SK-N-SH treated with all-trans-retinoic acid at 6 μM for 48 hours (cell line): Measurements from ENCODE around the gene PCNX4.

ENCODE experiments used
- ATAC-seq: fragments of 200-7000 bp; cut with Tn5 transposase; 3 replicates; pipeline ENCODE4 v1.9.1; 2020; ENCODE audit warnings: mild to moderate bottlenecking, moderate library complexity
- ARNTL ChIP-seq: fragments of 450-650 bp; formaldehyde crosslinking; IDR thresholded peaks from 2 replicates; pipeline ENCODE4 v1.5.0; 2020; ENCODE audit warnings: low read depth, mild to moderate bottlenecking, moderate library complexity, borderline replicate concordance
- CSDC2 ChIP-seq: fragments of 250-450 bp; sonication (Bioruptor Pico); IDR thresholded peaks from 2 replicates; pipeline ENCODE4 v1.5.0; 2020; ENCODE audit warnings: mild to moderate bottlenecking, moderate library complexity
- GLIS3 ChIP-seq: fragments of 250-450 bp; sonication (Bioruptor Pico); IDR thresholded peaks from 2 replicates; pipeline ENCODE4 v1.5.0; 2020; ENCODE audit warnings: mild to moderate bottlenecking, moderate library complexity
- ISL1 ChIP-seq: fragments of 250-450 bp; sonication (Bioruptor Pico); IDR thresholded peaks from 2 replicates; pipeline ENCODE4 v2.1.2; 2022; ENCODE audit warnings: mild to moderate bottlenecking, moderate library complexity
- PPARA ChIP-seq: fragments of 250-450 bp; sonication (Bioruptor Pico); IDR thresholded peaks from 2 replicates; pipeline ENCODE4 v1.5.0; 2020; ENCODE audit warnings: mild to moderate bottlenecking, borderline replicate concordance
- RARB ChIP-seq: fragments of 250-450 bp; sonication (Bioruptor Pico); IDR thresholded peaks from 2 replicates; pipeline ENCODE4 v1.8.0; 2021; ENCODE audit warnings: mild to moderate bottlenecking, moderate library complexity
- SNAI2 ChIP-seq: fragments of 250-450 bp; sonication (Bioruptor Pico); IDR thresholded peaks from 2 replicates; pipeline ENCODE4 v1.5.0; 2020; ENCODE audit warnings: mild to moderate bottlenecking, moderate library complexity
- TOX ChIP-seq: fragments of 250-450 bp; sonication (Bioruptor Pico); IDR thresholded peaks from 2 replicates; pipeline ENCODE4 v1.8.0; 2021; ENCODE audit warnings: mild to moderate bottlenecking, moderate library complexity, borderline replicate concordance
- ZC3H10 ChIP-seq: fragments of 250-450 bp; sonication (Bioruptor Pico); IDR thresholded peaks from 2 replicates; pipeline ENCODE4 v1.5.1; 2021; ENCODE audit warnings: mild to moderate bottlenecking, moderate library complexity
- ZFP3 ChIP-seq: fragments of 250-450 bp; sonication (Bioruptor Pico); IDR thresholded peaks from 2 replicates; pipeline ENCODE4 v1.5.0; 2020; ENCODE audit warnings: mild to moderate bottlenecking, moderate library complexity
- ZFP30 ChIP-seq: fragments of 450-650 bp; formaldehyde crosslinking; IDR thresholded peaks from 2 replicates; pipeline ENCODE4 v1.5.0; 2022; ENCODE audit warnings: mild to moderate bottlenecking, moderate library complexity
- ZNF565 ChIP-seq: fragments of 450-650 bp; formaldehyde crosslinking; conservative IDR thresholded peaks from 2 replicates; pipeline ENCODE4 v1.5.0; 2020; ENCODE audit warnings: low read depth, mild to moderate bottlenecking, moderate library complexity
- ZNF70 ChIP-seq: fragments of 450-650 bp; formaldehyde crosslinking; IDR thresholded peaks from 2 replicates; pipeline ENCODE4 v1.5.0; 2020; ENCODE audit warnings: mild to moderate bottlenecking, moderate library complexity
- TF ChIP-seq, protein P1 (sequence below): fragments of 250-450 bp; sonication (Bioruptor Pico); IDR thresholded peaks from 2 replicates; pipeline ENCODE4 v1.5.1; 2021; ENCODE audit warnings: mild to moderate bottlenecking, moderate library complexity
- TF ChIP-seq, protein P2 (sequence below): fragments of 250-450 bp; sonication (Bioruptor Pico); IDR thresholded peaks from 2 replicates; pipeline ENCODE4 v1.5.1; 2020; ENCODE audit warnings: low read depth, mild to moderate bottlenecking, moderate library complexity
- TF ChIP-seq, protein P3 (sequence below): fragments of 250-450 bp; sonication (Bioruptor Pico); IDR thresholded peaks from 2 replicates; pipeline ENCODE4 v1.5.0; 2020; ENCODE audit warnings: mild to moderate bottlenecking, moderate library complexity
- TF ChIP-seq, protein P4 (sequence below): fragments of 250-450 bp; sonication (Bioruptor Pico); IDR thresholded peaks from 2 replicates; pipeline ENCODE4 v1.8.0; 2020; ENCODE audit warnings: mild to moderate bottlenecking, moderate library complexity, borderline replicate concordance
- TF ChIP-seq, protein P5 (sequence below): fragments of 250-450 bp; sonication (Bioruptor Pico); IDR thresholded peaks from 2 replicates; pipeline ENCODE4 v1.8.0; 2021; ENCODE audit warnings: low read depth, mild to moderate bottlenecking, moderate library complexity, borderline replicate concordance

Gene PCNX4

DNA sequence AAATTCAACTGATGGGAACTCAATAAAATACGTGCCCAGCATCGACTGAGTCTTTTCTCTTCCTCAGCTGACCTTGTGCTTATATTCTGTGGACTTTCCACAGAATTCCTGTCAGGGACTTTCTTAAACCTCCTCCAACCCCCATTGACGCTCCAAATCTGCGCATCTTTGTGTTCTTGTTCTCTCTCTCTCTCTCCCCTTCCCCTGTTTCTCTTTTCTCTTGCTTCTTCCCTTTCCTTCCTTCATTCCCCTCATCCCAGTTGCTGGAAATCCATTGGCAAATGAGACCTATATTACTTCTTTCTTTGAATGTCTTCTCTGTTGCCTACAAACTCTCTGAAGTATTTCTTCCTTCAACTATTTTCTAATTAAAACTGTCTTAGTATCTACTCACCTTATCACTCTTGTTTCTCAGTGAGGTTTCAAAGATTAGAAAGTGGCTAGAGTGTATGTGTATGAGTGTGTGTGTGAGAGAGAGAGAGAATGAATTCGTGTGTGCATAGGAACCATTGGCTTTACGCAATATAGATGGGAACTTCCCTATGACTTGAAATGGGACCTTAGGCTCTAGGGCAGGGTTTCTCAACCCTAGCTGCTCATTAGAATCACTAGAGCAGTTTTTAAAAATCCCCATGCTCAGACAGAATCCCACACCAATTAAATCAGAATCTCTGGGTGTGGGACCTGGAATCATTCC lies 115.3 kb downstream of the PCNX4 start:
- no peak for TF ChIP-seq ZFP30 (CRISPR knock-in tag)
- TF ChIP-seq SNAI2, result no peak
- no peak for TF ChIP-seq ZNF565 (CRISPR knock-in tag)
- TF ChIP-seq ISL1, result no peak
- no peak for TF ChIP-seq ZNF70 (CRISPR knock-in tag)
- TF ChIP-seq GLIS3 (CRISPR knock-in tag), result no peak
- TF ChIP-seq, protein P1, sequence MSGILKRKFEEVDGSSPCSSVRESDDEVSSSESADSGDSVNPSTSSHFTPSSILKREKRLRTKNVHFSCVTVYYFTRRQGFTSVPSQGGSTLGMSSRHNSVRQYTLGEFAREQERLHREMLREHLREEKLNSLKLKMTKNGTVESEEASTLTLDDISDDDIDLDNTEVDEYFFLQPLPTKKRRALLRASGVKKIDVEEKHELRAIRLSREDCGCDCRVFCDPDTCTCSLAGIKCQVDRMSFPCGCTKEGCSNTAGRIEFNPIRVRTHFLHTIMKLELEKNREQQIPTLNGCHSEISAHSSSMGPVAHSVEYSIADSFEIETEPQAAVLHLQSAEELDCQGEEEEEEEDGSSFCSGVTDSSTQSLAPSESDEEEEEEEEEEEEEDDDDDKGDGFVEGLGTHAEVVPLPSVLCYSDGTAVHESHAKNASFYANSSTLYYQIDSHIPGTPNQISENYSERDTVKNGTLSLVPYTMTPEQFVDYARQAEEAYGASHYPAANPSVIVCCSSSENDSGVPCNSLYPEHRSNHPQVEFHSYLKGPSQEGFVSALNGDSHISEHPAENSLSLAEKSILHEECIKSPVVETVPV (CRISPR knock-in tag), result no peak
- TF ChIP-seq, protein P2, sequence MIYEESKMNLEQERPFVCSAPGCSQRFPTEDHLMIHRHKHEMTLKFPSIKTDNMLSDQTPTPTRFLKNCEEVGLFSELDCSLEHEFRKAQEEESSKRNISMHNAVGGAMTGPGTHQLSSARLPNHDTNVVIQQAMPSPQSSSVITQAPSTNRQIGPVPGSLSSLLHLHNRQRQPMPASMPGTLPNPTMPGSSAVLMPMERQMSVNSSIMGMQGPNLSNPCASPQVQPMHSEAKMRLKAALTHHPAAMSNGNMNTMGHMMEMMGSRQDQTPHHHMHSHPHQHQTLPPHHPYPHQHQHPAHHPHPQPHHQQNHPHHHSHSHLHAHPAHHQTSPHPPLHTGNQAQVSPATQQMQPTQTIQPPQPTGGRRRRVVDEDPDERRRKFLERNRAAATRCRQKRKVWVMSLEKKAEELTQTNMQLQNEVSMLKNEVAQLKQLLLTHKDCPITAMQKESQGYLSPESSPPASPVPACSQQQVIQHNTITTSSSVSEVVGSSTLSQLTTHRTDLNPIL (CRISPR knock-in tag), result no peak
- no peak for TF ChIP-seq TOX (CRISPR knock-in tag)
- TF ChIP-seq CSDC2 (CRISPR knock-in tag), result no peak
- TF ChIP-seq, protein P3, sequence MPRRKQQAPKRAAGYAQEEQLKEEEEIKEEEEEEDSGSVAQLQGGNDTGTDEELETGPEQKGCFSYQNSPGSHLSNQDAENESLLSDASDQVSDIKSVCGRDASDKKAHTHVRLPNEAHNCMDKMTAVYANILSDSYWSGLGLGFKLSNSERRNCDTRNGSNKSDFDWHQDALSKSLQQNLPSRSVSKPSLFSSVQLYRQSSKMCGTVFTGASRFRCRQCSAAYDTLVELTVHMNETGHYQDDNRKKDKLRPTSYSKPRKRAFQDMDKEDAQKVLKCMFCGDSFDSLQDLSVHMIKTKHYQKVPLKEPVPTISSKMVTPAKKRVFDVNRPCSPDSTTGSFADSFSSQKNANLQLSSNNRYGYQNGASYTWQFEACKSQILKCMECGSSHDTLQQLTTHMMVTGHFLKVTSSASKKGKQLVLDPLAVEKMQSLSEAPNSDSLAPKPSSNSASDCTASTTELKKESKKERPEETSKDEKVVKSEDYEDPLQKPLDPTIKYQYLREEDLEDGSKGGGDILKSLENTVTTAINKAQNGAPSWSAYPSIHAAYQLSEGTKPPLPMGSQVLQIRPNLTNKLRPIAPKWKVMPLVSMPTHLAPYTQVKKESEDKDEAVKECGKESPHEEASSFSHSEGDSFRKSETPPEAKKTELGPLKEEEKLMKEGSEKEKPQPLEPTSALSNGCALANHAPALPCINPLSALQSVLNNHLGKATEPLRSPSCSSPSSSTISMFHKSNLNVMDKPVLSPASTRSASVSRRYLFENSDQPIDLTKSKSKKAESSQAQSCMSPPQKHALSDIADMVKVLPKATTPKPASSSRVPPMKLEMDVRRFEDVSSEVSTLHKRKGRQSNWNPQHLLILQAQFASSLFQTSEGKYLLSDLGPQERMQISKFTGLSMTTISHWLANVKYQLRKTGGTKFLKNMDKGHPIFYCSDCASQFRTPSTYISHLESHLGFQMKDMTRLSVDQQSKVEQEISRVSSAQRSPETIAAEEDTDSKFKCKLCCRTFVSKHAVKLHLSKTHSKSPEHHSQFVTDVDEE (CRISPR knock-in tag), result no peak
- TF ChIP-seq ZFP3, result no peak
- ATAC-seq, result no peak

DNA sequence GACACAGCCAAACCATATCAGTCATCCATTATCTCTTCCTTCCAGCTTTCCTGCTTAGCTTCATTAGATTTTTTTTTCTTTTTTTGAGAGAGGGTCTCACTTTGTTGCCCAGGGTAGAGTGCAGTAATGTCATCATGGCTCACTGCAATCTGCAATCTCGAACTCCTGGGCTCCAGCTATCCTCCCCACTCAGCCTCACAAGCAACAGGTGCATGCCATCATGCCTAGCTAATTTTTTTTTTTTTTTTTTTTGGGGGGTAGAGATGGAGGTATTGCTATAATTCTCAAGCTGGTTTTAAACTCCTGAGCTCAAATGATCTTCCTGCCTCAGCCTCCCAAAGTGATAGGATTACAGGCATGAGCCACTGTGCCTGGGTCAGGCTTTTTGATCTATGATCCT lies 119.0 kb downstream of the PCNX4 start:
- TF ChIP-seq GLIS3 (CRISPR knock-in tag) (no peak), TOX (CRISPR knock-in tag) (no peak), RARB (CRISPR knock-in tag) (no peak), ZNF565 (CRISPR knock-in tag) (no peak), ZC3H10 (CRISPR knock-in tag) (no peak), ZFP3 (no peak), SNAI2 (no peak), PPARA (CRISPR knock-in tag) (no peak), ARNTL (CRISPR knock-in tag) (no peak)
- TF ChIP-seq, protein P4, sequence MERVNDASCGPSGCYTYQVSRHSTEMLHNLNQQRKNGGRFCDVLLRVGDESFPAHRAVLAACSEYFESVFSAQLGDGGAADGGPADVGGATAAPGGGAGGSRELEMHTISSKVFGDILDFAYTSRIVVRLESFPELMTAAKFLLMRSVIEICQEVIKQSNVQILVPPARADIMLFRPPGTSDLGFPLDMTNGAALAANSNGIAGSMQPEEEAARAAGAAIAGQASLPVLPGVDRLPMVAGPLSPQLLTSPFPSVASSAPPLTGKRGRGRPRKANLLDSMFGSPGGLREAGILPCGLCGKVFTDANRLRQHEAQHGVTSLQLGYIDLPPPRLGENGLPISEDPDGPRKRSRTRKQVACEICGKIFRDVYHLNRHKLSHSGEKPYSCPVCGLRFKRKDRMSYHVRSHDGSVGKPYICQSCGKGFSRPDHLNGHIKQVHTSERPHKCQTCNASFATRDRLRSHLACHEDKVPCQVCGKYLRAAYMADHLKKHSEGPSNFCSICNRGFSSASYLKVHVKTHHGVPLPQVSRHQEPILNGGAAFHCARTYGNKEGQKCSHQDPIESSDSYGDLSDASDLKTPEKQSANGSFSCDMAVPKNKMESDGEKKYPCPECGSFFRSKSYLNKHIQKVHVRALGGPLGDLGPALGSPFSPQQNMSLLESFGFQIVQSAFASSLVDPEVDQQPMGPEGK, result no peak
- TF ChIP-seq, protein P5, sequence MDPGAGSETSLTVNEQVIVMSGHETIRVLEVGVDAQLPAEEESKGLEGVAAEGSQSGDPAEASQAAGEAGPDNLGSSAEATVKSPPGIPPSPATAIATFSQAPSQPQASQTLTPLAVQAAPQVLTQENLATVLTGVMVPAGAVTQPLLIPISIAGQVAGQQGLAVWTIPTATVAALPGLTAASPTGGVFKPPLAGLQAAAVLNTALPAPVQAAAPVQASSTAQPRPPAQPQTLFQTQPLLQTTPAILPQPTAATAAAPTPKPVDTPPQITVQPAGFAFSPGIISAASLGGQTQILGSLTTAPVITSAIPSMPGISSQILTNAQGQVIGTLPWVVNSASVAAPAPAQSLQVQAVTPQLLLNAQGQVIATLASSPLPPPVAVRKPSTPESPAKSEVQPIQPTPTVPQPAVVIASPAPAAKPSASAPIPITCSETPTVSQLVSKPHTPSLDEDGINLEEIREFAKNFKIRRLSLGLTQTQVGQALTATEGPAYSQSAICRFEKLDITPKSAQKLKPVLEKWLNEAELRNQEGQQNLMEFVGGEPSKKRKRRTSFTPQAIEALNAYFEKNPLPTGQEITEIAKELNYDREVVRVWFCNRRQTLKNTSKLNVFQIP (CRISPR knock-in tag), result no peak
- TF ChIP-seq, protein P3 (CRISPR knock-in tag), result no peak
- TF ChIP-seq, protein P2 (CRISPR knock-in tag), result no peak
- TF ChIP-seq, protein P1 (CRISPR knock-in tag), result no peak
- TF ChIP-seq, all 23 proteins: peak for 0
- no peak for ATAC-seq
